HepG2 (cell line): ENCODE results near the gene ANKHD1. TPM values are rescaled to one million over a fixed set of nuclear protein-coding genes. Genes with fewer than 3 reads are reported as not detected.

ENCODE experiments used
- DR1 ChIP-seq: sonication (generic); formaldehyde crosslinking; IDR thresholded peaks from 2 replicates; pipeline ENCODE4 v1.8.0; 2021; ENCODE audit warnings: mild to moderate bottlenecking, missing genetic modification reagents, inconsistent platforms
- FOXJ3 ChIP-seq: sonication (generic); formaldehyde crosslinking; IDR thresholded peaks from 2 replicates; pipeline ENCODE4 v1.4.0; 2020; ENCODE audit warnings: missing genetic modification reagents, mild to moderate bottlenecking, borderline replicate concordance
- HNF1A ChIP-seq, 2 experiments: sonication (generic) in 1 of 2; formaldehyde crosslinking in 1 of 2; IDR thresholded peaks; 2 replicates each; pipeline versions ENCODE4 v1.4.0 to v1.6.1; 2016 to 2020; ENCODE audit warnings: borderline replicate concordance in 1 of 2, low read depth in 1 of 2, mild to moderate bottlenecking in 1 of 2, missing genetic modification reagents in 1 of 2
- JUND ChIP-seq: sonication (generic); formaldehyde crosslinking; IDR thresholded peaks from 2 replicates; pipeline ENCODE4 v1.8.0; 2022; ENCODE audit warnings: mild to moderate bottlenecking, missing genetic modification reagents
- LCORL ChIP-seq, 2 experiments: fragments of 450-650 bp in 1 of 2; sonication (generic) in 1 of 2; formaldehyde crosslinking in 1 of 2; IDR thresholded peaks; 2 replicates each; pipeline versions ENCODE4 v1.5.0 to v1.6.1; 2017 to 2020; ENCODE audit warnings: antibody characterized with exemption in 1 of 2, missing genetic modification reagents in 1 of 2
- MLXIP ChIP-seq: sonication (generic); formaldehyde crosslinking; IDR thresholded peaks from 2 replicates; pipeline ENCODE4 v1.9.0; 2021; ENCODE audit warnings: missing genetic modification reagents, borderline replicate concordance
- MTF2 ChIP-seq: sonication (generic); formaldehyde crosslinking; IDR thresholded peaks from 2 replicates; pipeline ENCODE4 v1.5.0; 2020; ENCODE audit warnings: missing genetic modification reagents, borderline replicate concordance
- NBN ChIP-seq: fragments of 450-650 bp; conservative IDR thresholded peaks from 2 replicates; pipeline ENCODE4 v1.6.1; 2017
- RCOR2 ChIP-seq: IDR thresholded peaks from 2 replicates; pipeline ENCODE4 v1.6.1; 2016; ENCODE audit warnings: missing biosample characterization, missing genetic modification reagents
- SIN3B ChIP-seq: fragments of 150-350 bp; IDR thresholded peaks from 2 replicates; pipeline ENCODE4 v1.6.1; 2014; ENCODE audit warnings: low read length
- THYN1 ChIP-seq: sonication (generic); formaldehyde crosslinking; IDR thresholded peaks from 2 replicates; pipeline ENCODE4 v1.8.1; 2023; ENCODE audit warnings: low read depth, mild to moderate bottlenecking, moderate library complexity, missing genetic modification reagents, borderline replicate concordance
- ZBTB3 ChIP-seq: sonication (generic); formaldehyde crosslinking; IDR thresholded peaks from 2 replicates; pipeline ENCODE4 v1.4.0; 2020; ENCODE audit warnings: low read depth, mild to moderate bottlenecking, moderate library complexity, missing genetic modification reagents, borderline replicate concordance
- ZC3H4 ChIP-seq: sonication (generic); formaldehyde crosslinking; IDR thresholded peaks from 2 replicates; pipeline ENCODE4 v1.4.0; 2020; ENCODE audit warnings: missing genetic modification reagents, borderline replicate concordance
- ZEB1 ChIP-seq: IDR thresholded peaks from 2 replicates; pipeline ENCODE4 v1.6.1; 2012; ENCODE audit warnings: mild to moderate bottlenecking, low read depth, inconsistent platforms; ENCODE audit not compliant: insufficient replicate concordance
- ZFX ChIP-seq: sonication (generic); formaldehyde crosslinking; IDR thresholded peaks from 2 replicates; pipeline ENCODE4 v1.4.0; 2020; ENCODE audit warnings: mild to moderate bottlenecking, low read depth, missing genetic modification reagents, moderate library complexity
- ZMYM4 ChIP-seq: sonication (generic); formaldehyde crosslinking; IDR thresholded peaks from 2 replicates; pipeline ENCODE4 v1.8.1; 2023; ENCODE audit warnings: mild to moderate bottlenecking, missing genetic modification reagents
- ZNF225 ChIP-seq: sonication (generic); formaldehyde crosslinking; IDR thresholded peaks from 2 replicates; pipeline ENCODE4 v1.4.0; 2020; ENCODE audit warnings: mild to moderate bottlenecking, missing genetic modification reagents
- ZNF33B ChIP-seq: sonication (generic); formaldehyde crosslinking; IDR thresholded peaks from 2 replicates; pipeline ENCODE4 v1.5.1; 2020; ENCODE audit warnings: mild to moderate bottlenecking, missing genetic modification reagents
- ZNF383 ChIP-seq: sonication (generic); formaldehyde crosslinking; IDR thresholded peaks from 2 replicates; pipeline ENCODE4 v1.4.0; 2020; ENCODE audit warnings: missing genetic modification reagents, mild to moderate bottlenecking, borderline replicate concordance
- ZNF562 ChIP-seq: sonication (generic); formaldehyde crosslinking; IDR thresholded peaks from 2 replicates; pipeline ENCODE4 v1.8.0; 2022; ENCODE audit warnings: missing genetic modification reagents, borderline replicate concordance
- ZNF616 ChIP-seq: sonication (generic); formaldehyde crosslinking; IDR thresholded peaks from 2 replicates; pipeline ENCODE4 v1.5.0; 2020; ENCODE audit warnings: low read depth, mild to moderate bottlenecking, missing genetic modification reagents
- ZNF720 ChIP-seq: sonication (generic); formaldehyde crosslinking; IDR thresholded peaks from 2 replicates; pipeline ENCODE4 v1.4.0; 2020; ENCODE audit warnings: missing genetic modification reagents
- ZNF75D ChIP-seq: sonication (generic); formaldehyde crosslinking; IDR thresholded peaks from 2 replicates; pipeline ENCODE4 v1.8.1; 2023; ENCODE audit warnings: missing genetic modification reagents, mild to moderate bottlenecking, borderline replicate concordance
- polyA plus RNA-seq, 8 experiments: library from polyadenylated mRNA; depleted of rRNA in 3 of 8; stranded (reverse) in 7 of 8; unstranded in 1 of 8; fragments of >200 nt; fragmentation: Illumina TruSeq in 4 of 8; extraction: Trizol in 4 of 8; gene quantifications; 2 replicates each; pipeline versions ENCODE4 v1.2.1 to v1.2.3, GENCODE V29; 2011 to 2016; ENCODE audit warnings: low read depth in 4 of 8, missing spikeins in 1 of 8, mixed read lengths in 1 of 8; ENCODE audit not compliant: insufficient read depth in 1 of 8
- total RNA-seq, 5 experiments: library from RNA; depleted of rRNA; stranded (reverse); fragments of >200 nt; fragmentation: Illumina TruSeq; extraction: Trizol; gene quantifications; 2 replicates each; pipeline ENCODE4 v1.2.3, GENCODE V29; 2016; ENCODE audit warnings: low read depth in 1 of 5

The ANKHD1 gene
- total and polyA plus RNA-seq, 2 of the 13 experiments (the other 11 are each of a cell fraction or from before 2014, with no cell fraction given) = 69.9 to 82.0 TPM

GRCh38 chr5:140400730-140401361 lies 787 bp upstream of the ANKHD1 start (continued):
- TF ChIP-seq ZFX (CRISPR knock-in tag) = peak; percentile 83
- TF ChIP-seq JUND (CRISPR knock-in tag) = no peak
- peak; percentile 79; the same call in 1 of the 2 replicates for TF ChIP-seq ZNF616 (CRISPR knock-in tag)
- peak; percentile 92; the same call in 1 of the 2 replicates for TF ChIP-seq ZNF720
- no peak for TF ChIP-seq ZBTB3 (CRISPR knock-in tag)
- peak; percentile 95 for TF ChIP-seq ZEB1
- TF ChIP-seq ZMYM4 (CRISPR knock-in tag) = peak; percentile 52
- no peak for TF ChIP-seq LCORL (IDR thresholded peaks at IDR 0.05)
- TF ChIP-seq LCORL (CRISPR knock-in tag; IDR thresholded peaks at IDR 0.05) = peak; percentile 76
- TF ChIP-seq ZNF225 = peak; percentile 79; the same call in 1 of the 2 replicates
- no peak for TF ChIP-seq ZNF562 (CRISPR knock-in tag)
- TF ChIP-seq DR1 = no peak
- TF ChIP-seq NBN = no peak
- 0 out of 2 replicates have a peak, but pooled peaks have one; percentile 28 for TF ChIP-seq RCOR2
- 0 out of 2 replicates have a peak, but pooled peaks have one; percentile 56 for TF ChIP-seq ZC3H4 (CRISPR knock-in tag)
- TF ChIP-seq HNF1A (IDR thresholded peaks at IDR 0.05; ENCODE audit: low read depth) = no peak
- TF ChIP-seq HNF1A (CRISPR knock-in tag; IDR thresholded peaks at IDR 0.05; ENCODE audit: borderline replicate concordance) = no peak
- peak; percentile 48; the same call in 1 of the 2 replicates for TF ChIP-seq ZNF33B
- no peak for TF ChIP-seq THYN1
- TF ChIP-seq MTF2 (CRISPR knock-in tag) = no peak; the same call in 1 of the 2 replicates
- no peak for TF ChIP-seq SIN3B
- no peak for TF ChIP-seq ZNF383 (CRISPR knock-in tag)
- 0 out of 2 replicates have a peak, but pooled peaks have one; percentile 82 for TF ChIP-seq MLXIP (CRISPR knock-in tag)
- TF ChIP-seq ZNF75D (CRISPR knock-in tag) = no peak
- no peak; the same call in 1 of the 2 replicates for TF ChIP-seq FOXJ3
